Astrocyte of the cerebellum (primary cell): Measurements from ENCODE around the gene SUGP1.

Source experiments
- DNase-seq: peaks from one replicate; pipeline ENCODE4 v3.0.0-alpha.2; 2011; ENCODE audit warnings: low read depth
- H3K4me3 ChIP-seq: 2 replicates; pipeline ENCODE4 v1.5.1; 2011; ENCODE audit warnings: mild to moderate bottlenecking, low read depth, low read length, moderate library complexity
- CTCF ChIP-seq: IDR thresholded peaks from 2 replicates; pipeline ENCODE4 v1.5.1; 2012; ENCODE audit warnings: low read length, low read depth, moderate library complexity, mild to moderate bottlenecking; ENCODE audit errors: missing control alignments
- in situ Hi-C: cut with HindIII; loops from 2 replicates; pipeline ENCODE4 v1.10.0; 2017; ENCODE audit warnings: low sequenced_read_pairs

The SUGP1 gene

GRCh38 chr19:19342086-19343015, 22.0 kb upstream of the SUGP1 start:
- peak; percentile 92 for TF ChIP-seq CTCF
- in situ Hi-C loops = no loop called here

GRCh38 chr19:19341026-19341425, 20.7 kb upstream of the SUGP1 start:
- in situ Hi-C loops = no loop called here
- H3K4me3 ChIP-seq = no peak overlapping the region
- no peak for DNase-seq
- no peak for TF ChIP-seq CTCF

More at GRCh38 chr19:19342086-19343015, 22.0 kb upstream of the SUGP1 start:
- peak; percentile 16 for DNase-seq
- H3K4me3 ChIP-seq = no peak overlapping the region

- no peak overlapping the region for H3K4me3 ChIP-seq
- no peak for TF ChIP-seq CTCF
- peak; percentile 19 for DNase-seq
- in situ Hi-C loops = loop anchor here (10.0 kb wide), 1 partner anchor 127 kb away; no protein-coding TSS in a partner anchor
Measured at GRCh38 chr19:19338082-19338481, 17.8 kb upstream of the SUGP1 start.

- no peak for TF ChIP-seq CTCF
- in situ Hi-C loops = loop anchor here (10.0 kb wide), 1 partner anchor 128 kb away; no protein-coding TSS in a partner anchor
- no peak overlapping the region for H3K4me3 ChIP-seq
- no peak for DNase-seq
Measured at GRCh38 chr19:19337120-19337519, 16.8 kb upstream of the SUGP1 start.

GRCh38 chr19:19336597-19336996, 16.3 kb upstream of the SUGP1 start:
- no peak for TF ChIP-seq CTCF
- in situ Hi-C loops = loop anchor here (10.0 kb wide), 1 partner anchor 128 kb away; no protein-coding TSS in a partner anchor
- H3K4me3 ChIP-seq = no peak overlapping the region
- no peak for DNase-seq

- no peak for TF ChIP-seq CTCF
Measured at GRCh38 chr19:19335408-19336158, 15.3 kb upstream of the SUGP1 start.

More at GRCh38 chr19:19335408-19336158, 15.3 kb upstream of the SUGP1 start:
- H3K4me3 ChIP-seq = no peak overlapping the region
- no peak for DNase-seq
- in situ Hi-C loops = loop anchor here (10.0 kb wide), 1 partner anchor 129 kb away; no protein-coding TSS in a partner anchor
